HL-60/S4 treated with phorbol 12-myristate 13-acetate at 8.2 ng/mL for 4 days and 3 days (cell line): ENCODE data around the gene PLG.
"Not testable (repeated sequence)": the region's sequence is repeated elsewhere in the genome, so short reads cannot be mapped to it uniquely, and the experiment has no call there.

ENCODE experiments used
- in situ Hi-C: fragments of 300-500 bp; cut with MboI; formaldehyde crosslinking; loops from 2 replicates; pipeline ENCODE4 v1.15.0; 2022; ENCODE audit warnings: low sequenced_read_pairs

Gene PLG

DNA sequence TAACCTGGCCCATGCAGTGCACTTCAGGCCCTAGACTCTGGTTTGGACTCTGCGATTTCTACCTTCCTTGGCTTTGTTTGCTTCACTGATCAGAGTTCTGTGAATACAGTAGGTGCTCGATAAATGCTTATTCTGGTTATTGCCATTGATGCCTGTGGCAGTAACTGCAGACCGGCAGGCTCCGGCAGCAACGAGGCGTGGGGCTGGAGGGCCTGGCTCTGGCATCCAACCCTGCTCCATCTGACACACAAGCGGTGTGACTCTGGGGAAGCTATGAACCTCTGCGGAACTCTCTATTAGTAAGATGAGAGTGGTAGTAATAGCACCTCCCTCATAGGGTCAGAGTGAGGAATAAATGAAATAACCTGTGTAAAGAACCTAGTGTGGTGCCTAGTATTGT, 66.1 kb downstream of the PLG start:
- in situ Hi-C loops = no loop called here

GRCh38 chr6:160774399-160774798, 72.4 kb downstream of the PLG start:
- in situ Hi-C loops = no loop called here

DNA sequence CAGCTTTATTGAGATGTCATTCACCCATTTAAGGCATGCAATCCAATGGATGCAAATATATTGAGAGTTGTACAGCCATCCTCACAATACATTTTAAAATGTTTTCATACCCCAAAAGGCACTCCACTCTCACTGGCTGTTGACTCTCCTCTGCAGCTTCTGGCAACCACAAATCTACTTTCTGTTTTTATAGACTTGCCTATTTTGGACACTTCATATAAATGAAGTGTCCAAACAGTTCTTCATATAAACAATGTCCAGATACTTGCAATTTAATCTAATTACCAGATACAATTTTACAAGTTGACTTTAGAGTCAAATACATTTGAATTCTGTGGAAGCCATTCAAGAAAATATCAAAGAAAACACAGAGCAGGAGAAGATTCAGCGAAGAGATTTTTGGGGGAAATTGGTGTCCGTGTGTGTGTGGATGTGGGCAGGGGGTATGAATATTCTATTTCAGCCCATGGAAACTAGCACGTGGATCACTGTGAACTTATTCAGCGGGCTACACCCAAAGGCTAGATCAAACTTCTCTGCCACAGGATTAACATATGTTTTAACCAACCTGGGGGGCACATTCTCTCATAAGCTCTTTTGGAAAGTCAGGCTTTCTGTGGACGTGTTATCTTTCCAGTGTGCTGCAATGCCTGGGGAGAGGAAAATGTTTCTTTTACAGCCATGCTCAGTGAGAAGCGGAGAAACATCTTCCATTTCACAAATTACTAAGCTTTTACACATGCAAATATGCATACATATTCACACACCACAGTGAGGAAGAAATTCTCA, 73.9 kb downstream of the PLG start:
- in situ Hi-C loops = no loop called here

DNA sequence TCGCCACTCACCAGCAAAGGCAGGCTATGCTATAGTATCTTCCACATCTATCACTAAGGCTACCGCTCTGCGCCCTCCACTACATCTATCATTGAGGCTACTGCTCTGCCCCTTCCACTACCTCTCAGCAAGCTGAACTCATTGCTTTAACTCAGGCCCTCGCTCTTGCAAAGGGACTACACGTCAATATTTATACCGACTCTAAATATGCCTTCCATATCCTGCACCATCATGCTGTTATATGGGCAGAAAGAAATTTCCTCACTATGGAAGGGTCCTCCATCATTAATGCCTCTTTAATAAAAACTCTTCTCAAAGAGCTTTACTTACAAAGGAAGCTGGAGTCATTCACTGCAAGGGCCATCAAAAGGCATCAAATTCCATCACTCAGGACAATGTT, 77.1 kb downstream of the PLG start:
- in situ Hi-C loops = not testable (repeated sequence)

DNA sequence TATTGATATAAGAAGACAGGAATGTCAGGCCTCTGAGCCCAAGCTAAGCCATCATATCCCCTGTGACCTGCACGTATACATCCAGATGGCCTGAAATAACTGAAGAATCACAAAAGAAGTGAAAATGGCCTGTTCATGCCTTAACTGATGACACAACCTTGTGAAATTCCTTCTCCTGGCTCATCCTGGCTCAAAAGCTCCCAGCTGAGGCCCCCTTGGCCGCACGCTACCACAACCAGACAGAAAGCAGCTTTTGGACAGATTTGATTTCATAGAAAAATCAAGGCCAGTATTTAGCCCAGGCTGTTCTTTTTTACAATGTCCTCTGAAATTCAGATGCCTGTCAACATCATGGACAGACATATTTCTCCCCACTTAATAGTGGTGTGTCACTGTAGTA, 78.6 kb downstream of the PLG start:
- in situ Hi-C loops = not testable (repeated sequence)

DNA sequence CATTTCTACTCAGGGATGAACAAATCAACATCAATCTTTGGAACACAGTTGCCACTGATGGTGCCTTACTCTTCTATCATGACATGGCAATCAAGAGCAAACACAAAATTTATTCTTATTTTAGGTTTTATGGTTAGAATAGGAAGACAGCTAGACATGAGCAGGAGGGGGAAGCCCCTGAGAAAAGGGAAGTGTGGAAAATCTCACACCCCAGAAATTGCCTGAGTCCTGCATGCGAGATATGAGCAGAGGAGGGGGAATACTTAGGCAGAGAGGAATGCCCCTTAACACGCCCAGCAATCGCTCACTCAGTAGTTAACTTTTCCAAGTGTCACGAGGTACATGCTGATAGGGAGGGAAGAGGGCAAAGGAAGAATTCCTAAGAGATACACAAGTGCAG, 79.3 kb downstream of the PLG start:
- in situ Hi-C loops = no loop called here

DNA sequence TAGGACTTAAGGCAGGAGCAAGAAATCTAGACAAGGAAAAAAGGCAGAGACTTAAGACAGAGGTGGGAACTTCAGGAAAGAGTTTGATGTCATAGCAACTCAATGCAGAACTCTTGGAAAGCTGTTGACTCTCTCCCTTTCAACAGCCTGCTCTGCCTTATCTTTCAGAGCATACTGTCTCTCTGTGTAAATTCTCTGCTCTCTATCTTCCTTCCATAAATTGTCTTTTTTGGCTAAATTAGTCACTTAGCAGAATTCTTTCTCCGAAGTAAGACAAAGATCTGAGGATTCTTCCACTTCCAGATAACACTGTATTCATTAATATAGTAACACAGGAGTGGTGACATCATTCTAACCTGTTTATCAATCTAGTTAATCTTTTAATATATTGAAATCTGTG, 80.2 kb downstream of the PLG start:
- in situ Hi-C loops = no loop called here

- in situ Hi-C loops = no loop called here
These were observed 81.7 kb downstream of the PLG start for GRCh38 chr6:160783741-160784140.

- in situ Hi-C loops = not testable (repeated sequence)
These were observed 86.1 kb downstream of the PLG start for GRCh38 chr6:160788126-160788525.

DNA sequence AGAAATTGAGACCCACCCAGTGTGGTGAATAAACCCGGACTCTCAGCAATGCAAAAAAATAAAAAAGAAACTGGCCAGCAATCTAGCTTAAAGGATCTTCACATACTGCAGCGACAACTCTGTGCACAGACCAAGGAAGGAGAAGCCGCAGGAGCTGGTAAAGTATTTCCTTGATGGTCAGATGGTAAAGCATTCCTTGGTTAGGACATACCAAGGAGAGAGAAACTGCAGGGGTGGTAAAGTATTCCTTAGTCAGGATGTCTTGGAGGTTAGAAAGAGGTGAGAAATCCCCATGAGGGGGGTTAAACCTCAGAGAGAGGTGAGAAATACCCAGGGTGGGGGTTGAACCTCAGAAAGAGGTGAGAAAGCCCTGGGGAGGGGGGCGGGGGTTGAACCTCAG, 86.8 kb downstream of the PLG start:
- in situ Hi-C loops = no loop called here

- in situ Hi-C loops = no loop called here
These were observed 87.4 kb downstream of the PLG start for GRCh38 chr6:160789263-160790027.

- in situ Hi-C loops = no loop called here
These were observed 88.2 kb downstream of the PLG start for GRCh38 chr6:160790028-160790792.

- in situ Hi-C loops = no loop called here
These were observed 89.4 kb downstream of the PLG start for GRCh38 chr6:160791459-160791858.

DNA sequence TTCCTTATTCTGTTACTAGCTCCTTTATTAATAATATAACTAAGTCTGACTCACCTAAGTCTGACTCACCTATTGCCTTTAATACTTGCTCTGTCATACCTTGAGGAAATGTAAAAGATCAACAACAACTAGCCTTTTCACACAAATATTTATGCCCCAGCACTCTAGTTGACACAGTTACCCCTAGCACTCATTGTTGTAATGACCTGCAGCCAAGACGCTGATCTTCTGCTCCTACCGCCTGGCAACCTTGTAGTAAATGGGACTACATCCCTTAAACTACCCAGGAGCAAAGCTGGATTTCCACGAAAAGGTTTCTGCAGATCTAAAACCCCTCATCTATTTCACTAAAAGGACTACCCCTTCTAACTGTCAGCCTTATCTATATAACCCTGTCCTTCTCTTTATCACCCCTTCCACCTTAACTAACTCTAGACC, 90.0 kb downstream of the PLG start:
- in situ Hi-C loops = no loop called here

- in situ Hi-C loops = no loop called here
These were observed 90.7 kb downstream of the PLG start for GRCh38 chr6:160792708-160793107.

DNA sequence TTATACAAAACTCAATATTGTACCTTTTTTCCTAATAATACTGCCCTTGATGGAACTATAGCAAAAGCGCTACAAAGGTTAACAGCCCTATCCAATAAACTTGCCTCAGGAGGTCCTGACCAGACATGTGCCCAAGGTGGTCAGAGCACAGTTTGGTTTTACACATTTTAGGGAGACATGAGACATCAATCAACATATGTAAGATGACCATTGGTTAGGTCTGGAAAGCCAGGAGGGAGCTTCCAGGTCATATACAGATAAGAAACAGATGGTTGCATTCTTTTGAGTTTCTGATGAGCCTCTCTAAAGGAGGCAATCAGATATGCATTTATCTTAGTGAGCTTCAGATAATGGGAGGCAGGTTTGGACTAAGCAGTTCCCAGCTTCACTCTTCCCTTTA, 91.6 kb downstream of the PLG start:
- in situ Hi-C loops = no loop called here

DNA sequence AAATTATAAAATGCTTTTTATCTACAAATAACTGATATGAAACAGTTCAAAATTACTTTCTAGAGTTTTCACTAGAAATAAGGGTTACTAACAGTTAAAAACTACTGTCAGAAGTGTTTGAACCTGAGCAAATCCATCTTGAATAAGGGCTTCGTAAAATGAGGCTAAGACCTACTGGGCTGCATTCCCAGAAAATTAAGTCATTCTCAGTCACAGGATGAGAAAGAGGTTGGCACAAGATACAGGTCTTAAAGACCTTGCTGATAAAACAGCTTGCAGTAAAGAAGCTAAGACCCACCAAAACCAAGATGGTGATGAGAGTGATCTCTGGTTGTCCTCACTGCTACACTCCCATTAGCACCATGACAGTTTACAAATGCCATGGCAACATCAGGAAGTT, 93.7 kb downstream of the PLG start:
- in situ Hi-C loops = no loop called here

DNA sequence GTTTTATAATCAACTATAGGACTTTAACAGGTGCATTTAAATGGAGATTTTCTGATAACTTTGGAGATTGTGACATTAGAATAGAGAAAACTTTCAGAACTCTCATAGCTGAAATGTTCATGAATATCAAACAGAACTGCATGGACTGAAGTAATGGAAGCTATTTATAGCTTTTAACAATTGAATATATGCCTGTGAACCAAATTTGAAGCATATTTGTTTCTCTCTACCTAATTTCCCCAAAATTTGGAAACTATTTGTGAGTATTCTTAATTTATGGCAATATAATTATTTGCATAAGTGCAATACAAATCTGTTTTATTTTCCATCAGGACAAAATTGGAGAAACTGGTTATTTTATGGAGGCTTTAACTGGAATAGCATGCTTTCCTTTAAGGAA, 96.6 kb downstream of the PLG start:
- in situ Hi-C loops = no loop called here

GRCh38 chr6:160799801-160800506, 97.9 kb downstream of the PLG start:
- in situ Hi-C loops = no loop called here

DNA sequence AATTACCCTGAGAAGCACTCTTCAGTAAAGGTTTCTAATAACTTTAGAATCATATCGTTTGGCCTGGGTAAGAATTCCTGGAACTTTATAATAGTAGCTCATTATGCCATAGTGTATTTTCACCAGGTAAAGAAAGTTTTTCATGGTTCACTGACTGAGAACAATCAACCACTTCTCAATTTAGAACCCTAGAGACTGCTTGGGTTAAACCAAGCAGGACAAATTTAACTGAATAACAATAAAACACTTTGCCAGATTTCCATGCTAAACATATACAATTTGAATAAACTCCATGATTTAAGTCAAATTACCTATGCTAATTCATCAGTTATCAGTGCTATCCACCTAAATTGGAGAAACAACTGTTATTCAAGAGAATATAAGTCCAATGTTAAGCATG, 99.4 kb downstream of the PLG start:
- in situ Hi-C loops = no loop called here

DNA sequence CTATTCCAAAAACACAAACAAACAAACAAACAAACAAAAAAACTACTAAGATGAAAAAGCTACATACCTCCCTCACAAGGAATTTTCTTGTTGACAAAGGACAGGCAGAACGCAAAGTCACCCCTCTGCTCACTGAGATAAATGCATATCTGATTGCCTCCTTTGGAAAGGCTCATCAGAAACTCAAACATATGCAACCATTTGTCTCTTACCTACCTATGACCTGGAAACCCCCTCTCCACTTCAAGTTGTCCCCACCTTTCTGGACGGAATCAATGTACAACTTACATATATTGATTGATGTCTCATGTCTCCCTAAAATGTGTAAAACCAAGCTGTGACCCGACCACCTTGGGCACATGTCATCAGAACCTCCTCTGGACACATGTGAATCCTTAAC, 100.0 kb downstream of the PLG start:
- in situ Hi-C loops = not testable (repeated sequence)
